Tibial artery (tissue), 4 donors: ENCODE results near the gene OR4Q3.
"Not testable (repeated sequence)": the region's sequence is repeated elsewhere in the genome, so short reads cannot be mapped to it uniquely, and the experiment has no call there.

ENCODE experiments used
- DNase-seq, 2 donors: peaks; one replicate each; pipeline ENCODE4 v3.0.0-alpha.2; 2019
- H3K27ac ChIP-seq, 2 donors: fragments of 200-600 bp; sonication (generic) in 1 of 2; 1 replicate in 1 of 2; 2 replicates in 1 of 2; pipeline ENCODE4 v1.5.1; 2018 to 2019; ENCODE audit warnings: mild to moderate bottlenecking in 1 of 2
- H3K27me3 ChIP-seq, 2 donors: fragments of 200-600 bp; sonication (generic) in 1 of 2; one replicate each; pipeline versions ENCODE4 v1.5.1 to v1.6.0; 2016 to 2019
- H3K36me3 ChIP-seq, 3 donors: fragments of 200-600 bp; sonication (generic) in 2 of 3; one replicate each; pipeline ENCODE4 v1.5.1; 2016 to 2019; ENCODE audit warnings: mild to moderate bottlenecking in 2 of 3
- H3K4me1 ChIP-seq, 4 donors: fragments of 200-600 bp; sonication (generic) in 2 of 4; 1 replicate in 3 of 4; 2 replicates in 1 of 4; pipeline ENCODE4 v1.5.1; 2016 to 2019
- H3K4me3 ChIP-seq, 2 donors: fragments of 200-600 bp; sonication (generic) in 1 of 2; 1 replicate in 1 of 2; 2 replicates in 1 of 2; pipeline ENCODE4 v1.5.1; 2018 to 2019; ENCODE audit warnings: mild to moderate bottlenecking in 2 of 2
- H3K9me3 ChIP-seq, 3 donors: fragments of 200-600 bp; sonication (generic) in 1 of 3; one replicate each; pipeline ENCODE4 v1.5.1; 2016 to 2019
- intact Hi-C: fragments of 100-400 bp; cut with DNase I; formaldehyde crosslinking; loops from one replicate; pipeline ENCODE4 v1.15.0; 2023; ENCODE audit warnings: low total_unique reads
- TF ChIP-seq, protein P1 (sequence below), 2 experiments: fragments of 200-600 bp in 1 of 2; fragments of 450-650 bp in 1 of 2; IDR thresholded peaks; one replicate each; pipeline ENCODE4 v1.5.1; 2017 to 2019; ENCODE audit warnings: antibody characterized with exemption in 2 of 2, mild to moderate bottlenecking in 1 of 2, moderate library complexity in 1 of 2

OR4Q3 gene

GRCh38 chr14:19771895-19772430 lies 28.6 kb downstream of the OR4Q3 start:
- no peak for DNase-seq
- TF ChIP-seq, protein P1, sequence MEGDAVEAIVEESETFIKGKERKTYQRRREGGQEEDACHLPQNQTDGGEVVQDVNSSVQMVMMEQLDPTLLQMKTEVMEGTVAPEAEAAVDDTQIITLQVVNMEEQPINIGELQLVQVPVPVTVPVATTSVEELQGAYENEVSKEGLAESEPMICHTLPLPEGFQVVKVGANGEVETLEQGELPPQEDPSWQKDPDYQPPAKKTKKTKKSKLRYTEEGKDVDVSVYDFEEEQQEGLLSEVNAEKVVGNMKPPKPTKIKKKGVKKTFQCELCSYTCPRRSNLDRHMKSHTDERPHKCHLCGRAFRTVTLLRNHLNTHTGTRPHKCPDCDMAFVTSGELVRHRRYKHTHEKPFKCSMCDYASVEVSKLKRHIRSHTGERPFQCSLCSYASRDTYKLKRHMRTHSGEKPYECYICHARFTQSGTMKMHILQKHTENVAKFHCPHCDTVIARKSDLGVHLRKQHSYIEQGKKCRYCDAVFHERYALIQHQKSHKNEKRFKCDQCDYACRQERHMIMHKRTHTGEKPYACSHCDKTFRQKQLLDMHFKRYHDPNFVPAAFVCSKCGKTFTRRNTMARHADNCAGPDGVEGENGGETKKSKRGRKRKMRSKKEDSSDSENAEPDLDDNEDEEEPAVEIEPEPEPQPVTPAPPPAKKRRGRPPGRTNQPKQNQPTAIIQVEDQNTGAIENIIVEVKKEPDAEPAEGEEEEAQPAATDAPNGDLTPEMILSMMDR (IDR thresholded peaks at IDR 0.05) = no peak
- H3K27ac ChIP-seq = no peak overlapping the region

DNA sequence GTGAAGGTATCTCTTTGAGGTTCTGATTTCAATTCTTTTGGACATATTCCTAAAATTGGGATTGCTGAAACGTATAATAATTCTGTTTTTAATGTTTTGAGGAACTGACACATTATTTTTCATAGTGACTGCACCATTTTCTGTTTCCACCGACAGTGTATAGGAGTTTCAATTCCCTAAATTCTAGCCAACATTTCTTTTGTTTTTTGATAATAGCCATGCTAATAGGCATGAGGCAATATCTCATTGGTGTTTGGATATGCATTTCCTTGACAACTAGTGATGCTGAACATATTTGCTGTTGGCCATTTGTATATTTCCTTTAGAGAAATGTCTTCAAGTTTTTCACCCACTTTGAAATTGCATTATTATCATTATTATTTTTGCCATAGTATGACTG lies 29.1 kb downstream of the OR4Q3 start:
- H3K9me3 ChIP-seq, DNase-seq, H3K27me3 ChIP-seq, intact Hi-C loops, H3K4me3 ChIP-seq, H3K4me1 ChIP-seq, H3K27ac ChIP-seq, H3K36me3 ChIP-seq: not testable (repeated sequence)

More at GRCh38 chr14:19771895-19772430, 28.6 kb downstream of the OR4Q3 start:
- no peaks in the 10 kb centered on the region for H3K36me3 ChIP-seq
- intact Hi-C loops = no loop called here
- H3K9me3 ChIP-seq = no peaks in the 10 kb centered on the region
- H3K4me3 ChIP-seq = no peak overlapping the region
- no peaks in the 10 kb centered on the region for H3K27me3 ChIP-seq
- H3K4me1 ChIP-seq = no peaks in the 10 kb centered on the region

GRCh38 chr14:19773204-19773603 lies 29.8 kb downstream of the OR4Q3 start, which contains the start of gene OR4M1:
OR4M1 (plus strand) TSS chr14:19773504; CDS start chr14:19780323, 6,819 bp downstream.
- H3K4me1 ChIP-seq, H3K27ac ChIP-seq, H3K27me3 ChIP-seq, H3K9me3 ChIP-seq, DNase-seq, H3K4me3 ChIP-seq, intact Hi-C loops, H3K36me3 ChIP-seq: not testable (repeated sequence)

GRCh38 chr14:19775587-19775986 lies 32.2 kb downstream of the OR4Q3 start:
- no peaks in the 10 kb centered on the region for H3K36me3 ChIP-seq
- H3K27me3 ChIP-seq = no peaks in the 10 kb centered on the region
- TF ChIP-seq, protein P1 (IDR thresholded peaks at IDR 0.05) = no peak
- H3K27ac ChIP-seq = no peak overlapping the region
- H3K4me3 ChIP-seq = no peak overlapping the region
- intact Hi-C loops = no loop called here
- no peak for DNase-seq
- H3K9me3 ChIP-seq = no peaks in the 10 kb centered on the region
- H3K4me1 ChIP-seq = no peaks in the 10 kb centered on the region

DNA sequence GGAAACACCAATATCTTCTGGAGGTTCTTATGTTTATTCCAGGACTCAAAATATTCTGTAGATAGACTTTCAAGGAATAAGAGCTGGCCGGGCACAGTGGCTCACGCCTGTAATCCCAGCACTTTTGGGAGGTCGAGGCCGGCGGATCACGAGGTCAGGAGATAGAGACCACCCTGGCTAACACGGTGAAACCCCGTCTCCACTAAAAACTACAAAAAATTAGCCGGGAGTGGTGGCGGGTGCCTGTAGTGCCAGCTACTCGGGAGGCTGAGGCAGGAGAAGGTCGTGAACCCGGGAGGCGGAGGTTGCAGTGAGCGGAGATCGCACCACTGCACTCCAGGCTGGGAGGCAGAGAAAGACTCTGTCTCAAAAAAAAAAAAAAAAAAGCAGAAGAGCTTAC lies 42.5 kb downstream of the OR4Q3 start:
- DNase-seq, H3K27ac ChIP-seq, H3K9me3 ChIP-seq, H3K36me3 ChIP-seq, H3K27me3 ChIP-seq, H3K4me3 ChIP-seq, intact Hi-C loops, H3K4me1 ChIP-seq: not testable (repeated sequence)

DNA sequence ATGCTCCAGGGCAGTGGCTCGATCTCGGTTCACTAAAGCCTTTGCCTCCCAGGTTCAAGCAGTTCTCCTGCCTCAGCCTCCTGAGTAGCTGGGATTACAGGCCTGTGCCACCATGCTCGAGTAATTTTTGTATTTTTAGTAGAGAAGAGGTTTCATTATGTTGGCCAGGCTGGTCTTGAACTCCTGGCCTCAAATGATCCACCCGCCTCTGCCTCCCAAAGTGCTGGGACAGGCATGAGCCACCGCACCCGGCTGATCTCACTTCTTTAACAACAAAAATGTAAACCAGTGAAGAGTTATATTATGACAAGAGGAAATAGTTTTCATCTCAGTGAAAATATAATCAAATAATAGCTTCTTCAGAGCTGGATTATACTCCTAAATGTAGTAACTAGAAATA lies 43.9 kb downstream of the OR4Q3 start:
- DNase-seq, H3K36me3 ChIP-seq, H3K4me1 ChIP-seq, intact Hi-C loops, H3K4me3 ChIP-seq, H3K9me3 ChIP-seq, H3K27me3 ChIP-seq, H3K27ac ChIP-seq: not testable (repeated sequence)

DNA sequence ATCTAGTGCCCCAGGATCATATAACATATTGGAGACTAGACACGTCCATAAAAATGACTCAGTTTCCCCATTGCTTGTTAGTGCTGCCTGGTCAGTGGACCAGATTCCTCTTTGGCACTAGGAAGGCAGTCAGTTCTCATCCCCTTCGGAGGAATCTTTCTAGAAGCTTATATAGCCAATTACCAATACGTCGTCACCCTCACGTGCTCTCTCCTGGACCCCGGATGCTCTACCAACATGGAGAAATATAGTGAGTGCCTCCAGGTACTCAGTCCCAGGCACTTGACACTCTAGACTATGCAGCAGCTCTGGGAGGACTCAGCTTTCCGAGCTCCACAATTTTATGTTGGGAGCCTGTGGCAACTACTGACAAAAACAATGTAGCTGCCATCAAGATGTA lies 44.8 kb downstream of the OR4Q3 start:
- H3K27me3 ChIP-seq, H3K9me3 ChIP-seq, intact Hi-C loops, H3K4me1 ChIP-seq, DNase-seq, H3K36me3 ChIP-seq, H3K27ac ChIP-seq, H3K4me3 ChIP-seq: not testable (repeated sequence)

GRCh38 chr14:19796520-19797108 lies 53.2 kb downstream of the OR4Q3 start:
- intact Hi-C loops, H3K9me3 ChIP-seq, H3K4me3 ChIP-seq, H3K27ac ChIP-seq, H3K36me3 ChIP-seq, DNase-seq, H3K27me3 ChIP-seq, H3K4me1 ChIP-seq: not testable (repeated sequence)
